HL-60 (cell line): Measurements from ENCODE around the gene DLG4.

Source experiments
- DNase-seq, 2 experiments: peaks; one replicate each; pipeline ENCODE4 v3.0.0-alpha.2; 2010 to 2020; ENCODE audit warnings: low read depth in 1 of 2, low spot score in 1 of 2
- H3K27ac ChIP-seq: fragments of 250-450 bp; sonication (Bioruptor Pico); replicated peaks from 2 replicates; pipeline ENCODE4 v1.5.1; 2020; ENCODE audit warnings: mild to moderate bottlenecking, moderate library complexity
- H3K27me3 ChIP-seq: fragments of 250-450 bp; sonication (Bioruptor Pico); 2 replicates; pipeline ENCODE4 v1.5.1; 2021; ENCODE audit warnings: mild to moderate bottlenecking, moderate library complexity; ENCODE audit not compliant: insufficient read depth, poor library complexity, severe bottlenecking
- H3K4me3 ChIP-seq: replicated peaks from 2 replicates; pipeline ENCODE4 v1.5.1; 2011; ENCODE audit warnings: mild to moderate bottlenecking, control low read depth, low read length; ENCODE audit not compliant: insufficient read depth
- CTCF ChIP-seq: IDR thresholded peaks from one replicate; pipeline ENCODE4 v1.5.1; 2011; ENCODE audit warnings: low read length, control low read depth, inconsistent platforms; ENCODE audit not compliant: insufficient read depth
- GABPA ChIP-seq: IDR thresholded peaks from 2 replicates; pipeline ENCODE4 v1.6.1; 2012; ENCODE audit warnings: low read depth
- POLR2AphosphoS5 ChIP-seq: IDR thresholded peaks from 2 replicates; pipeline ENCODE4 v1.6.1; 2012; ENCODE audit warnings: low read depth
- REST ChIP-seq: IDR thresholded peaks from 2 replicates; pipeline ENCODE4 v1.6.1; 2012; ENCODE audit warnings: low read depth; ENCODE audit not compliant: insufficient replicate concordance
- SPI1 ChIP-seq: IDR thresholded peaks from 2 replicates; pipeline ENCODE4 v1.6.1; 2012; ENCODE audit warnings: low read depth, mild to moderate bottlenecking, borderline replicate concordance

Gene DLG4

GRCh38 chr17:7256766-7257456 lies 37.3 kb upstream of the DLG4 start:
- no peak overlapping the region for H3K4me3 ChIP-seq
- TF ChIP-seq SPI1 (no peak), REST (no peak), CTCF (no peak), POLR2AphosphoS5 (no peak), GABPA (no peak)
- H3K27ac ChIP-seq = no peak overlapping the region
- H3K27me3 ChIP-seq = peaks cover 2% of the 10 kb centered on the region
- DNase-seq = no peak

GRCh38 chr17:7254511-7254910 lies 34.9 kb upstream of the DLG4 start:
- Histone ChIP-seq H3K27ac (no peak overlapping the region), H3K27me3 (no peaks in the 10 kb centered on the region), H3K4me3 (no peak overlapping the region)
- DNase-seq = no peak
- TF ChIP-seq SPI1 (no peak), POLR2AphosphoS5 (no peak), GABPA (no peak), REST (no peak), CTCF (no peak)

GRCh38 chr17:7253082-7253481 lies 33.4 kb upstream of the DLG4 start:
- DNase-seq = no peak
- H3K27ac ChIP-seq = peak overlapping the region; percentile 99

More at GRCh38 chr17:7253082-7253481, 33.4 kb upstream of the DLG4 start:
- TF ChIP-seq REST (no peak), POLR2AphosphoS5 (no peak), GABPA (no peak), CTCF (no peak), SPI1 (no peak)
- no peaks in the 10 kb centered on the region for H3K27me3 ChIP-seq
- peak overlapping the region; percentile 67 for H3K4me3 ChIP-seq
